HG03025 (cell line): ENCODE measurements around the gene SRPX2.

Experiments
- ATAC-seq: cut with Tn5 transposase; IDR thresholded peaks from one replicate; pipeline ENCODE4 v1.9.1; 2021; ENCODE audit warnings: mild to moderate bottlenecking, moderate library complexity; ENCODE audit not compliant: unreplicated experiment, low FRiP score

The SRPX2 gene

GRCh38 chrX:100648458-100649417, 4.7 kb downstream of the SRPX2 start:
- no peak for ATAC-seq

GRCh38 chrX:100649550-100650356, 5.8 kb downstream of the SRPX2 start:
- ATAC-seq: no peak

- ATAC-seq: no peak
These were observed 6.8 kb downstream of the SRPX2 start for GRCh38 chrX:100650841-100651240.

- no peak for ATAC-seq
These were observed 8.3 kb downstream of the SRPX2 start for GRCh38 chrX:100652266-100652665.

- no peak for ATAC-seq
These were observed 10.3 kb downstream of the SRPX2 start for GRCh38 chrX:100654261-100654660.

- ATAC-seq: no peak
These were observed 15.0 kb downstream of the SRPX2 start for GRCh38 chrX:100658941-100659381.

- ATAC-seq: no peak
These were observed 15.6 kb downstream of the SRPX2 start for GRCh38 chrX:100659431-100660137.

- no peak for ATAC-seq
These were observed 18.2 kb downstream of the SRPX2 start for GRCh38 chrX:100662170-100662569.

- no peak for ATAC-seq
These were observed 18.8 kb downstream of the SRPX2 start for GRCh38 chrX:100662796-100663195.

GRCh38 chrX:100663642-100664041, 19.6 kb downstream of the SRPX2 start:
- ATAC-seq: no peak

- ATAC-seq: no peak
These were observed 29.0 kb downstream of the SRPX2 start for GRCh38 chrX:100672966-100673365.

GRCh38 chrX:100673397-100673953, 29.5 kb downstream of the SRPX2 start:
- ATAC-seq: no peak

GRCh38 chrX:100674705-100675104, 30.7 kb downstream of the SRPX2 start:
- no peak for ATAC-seq

- ATAC-seq: no peak
These were observed 33.7 kb downstream of the SRPX2 start for GRCh38 chrX:100677611-100678181.

- no peak for ATAC-seq
These were observed 36.8 kb downstream of the SRPX2 start for GRCh38 chrX:100680756-100681155.

GRCh38 chrX:100681599-100681998, 37.6 kb downstream of the SRPX2 start:
- no peak for ATAC-seq

- ATAC-seq: no peak
These were observed 38.9 kb downstream of the SRPX2 start for GRCh38 chrX:100682939-100683338.

GRCh38 chrX:100685284-100685996, 41.4 kb downstream of the SRPX2 start:
- peak; percentile 57 for ATAC-seq

GRCh38 chrX:100685997-100686305, 42.0 kb downstream of the SRPX2 start:
- no peak for ATAC-seq

- peak; percentile 28 for ATAC-seq
These were observed 43.1 kb downstream of the SRPX2 start for GRCh38 chrX:100687128-100687527.
